Measurements from ENCODE around the gene HSD17B7. TPM values are rescaled to one million over a fixed set of nuclear protein-coding genes. Genes with fewer than 3 reads are reported as not detected.
"Not testable (repeated sequence)": the region's sequence is repeated elsewhere in the genome, so short reads cannot be mapped to it uniquely, and the experiment has no call there.

HSD17B7 gene
- total and polyA plus RNA-seq, 2 of the 8 experiments (the other 6 are each of a cell fraction or from before 2014, with no cell fraction given), result 31.0 to 37.8 TPM

DNA sequence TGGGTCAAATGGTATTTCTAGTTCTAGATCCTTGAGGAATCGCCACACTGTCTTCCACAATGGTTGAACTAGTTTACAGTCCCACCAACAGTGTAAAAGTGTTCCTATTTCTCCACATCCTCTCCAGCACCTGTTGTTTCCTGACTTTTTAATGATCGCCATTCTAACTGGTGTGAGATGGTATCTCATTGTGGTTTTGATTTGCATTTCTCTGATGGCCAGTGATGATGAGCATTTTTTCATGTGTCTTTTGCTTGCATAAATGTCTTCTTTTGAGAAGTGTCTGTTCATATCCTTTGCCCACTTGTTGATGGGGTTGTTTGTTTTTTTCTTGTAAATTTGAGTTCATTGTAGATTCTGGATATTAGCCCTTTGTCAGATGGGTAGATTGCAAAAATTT, 17.0 kb downstream of the HSD17B7 start:
- H3K27me3 ChIP-seq (replicated peaks in 1 of 4; ENCODE audit: control insufficient read depth in 3 of 4, extremely low read depth in 1 of 4, insufficient read depth in 3 of 4, low read length in 3 of 4); H3K14ac ChIP-seq (ENCODE audit: insufficient read length); H3K18ac ChIP-seq (ENCODE audit: extremely low read depth, low read length); H3K4me1 ChIP-seq (replicated peaks in 1 of 4; ENCODE audit: control insufficient read depth in 3 of 4, insufficient read depth in 4 of 4, low read length in 3 of 4); H4K5ac ChIP-seq (ENCODE audit: insufficient read length, low read depth, low read length); H3K4ac ChIP-seq (replicated peaks; ENCODE audit: insufficient read length, low read depth, low read length); H2BK5ac ChIP-seq (ENCODE audit: low read depth, low read length); H4K8ac ChIP-seq (ENCODE audit: extremely low read depth, insufficient read depth, low read length); H2BK12ac ChIP-seq (ENCODE audit: low read depth, low read length); DNase-seq (ENCODE audit: low read depth in 1 of 2, low spot score in 2 of 2); H3K9me3 ChIP-seq (ENCODE audit: insufficient read depth in 2 of 2, low read depth in 1 of 2, low read length in 1 of 2); H3K79me1 ChIP-seq (ENCODE audit: low read depth, low read length); H3K4me2 ChIP-seq (ENCODE audit: insufficient read depth in 1 of 2, low read depth in 2 of 2, low read length in 2 of 2); H3K4me3 ChIP-seq (ENCODE audit: extremely low read depth in 1 of 4, insufficient read depth in 2 of 4, low read depth in 3 of 4, low read length in 4 of 4); FAIRE-seq; H3K9ac ChIP-seq (replicated peaks in 1 of 4; ENCODE audit: extremely low read depth in 1 of 4, low read depth in 3 of 4, low read length in 3 of 4); H2BK15ac ChIP-seq (ENCODE audit: low read length); H3K79me2 ChIP-seq (ENCODE audit: control insufficient read depth in 1 of 2, insufficient read depth in 2 of 2, low read length in 2 of 2); H4K91ac ChIP-seq (replicated peaks; ENCODE audit: insufficient read length, low read length); H2AK5ac ChIP-seq (ENCODE audit: low read depth, low read length); H2BK120ac ChIP-seq (replicated peaks; ENCODE audit: low read depth, low read length); H3K27ac ChIP-seq (ENCODE audit: low read depth, low read length); H2BK20ac ChIP-seq (ENCODE audit: low read length); H4K20me1 ChIP-seq (replicated peaks in 1 of 2; ENCODE audit: control insufficient read depth in 1 of 2, insufficient read depth in 2 of 2, low read length in 2 of 2); H3K23me2 ChIP-seq (ENCODE audit: low read depth, low read length); CTCF ChIA-PET (ENCODE audit: partially characterized antibody); POLR2A ChIA-PET (ENCODE audit: partially characterized antibody); H2AFZ ChIP-seq (ENCODE audit: low read length); H3K23ac ChIP-seq (ENCODE audit: insufficient read length); H3K56ac ChIP-seq (replicated peaks; ENCODE audit: insufficient read length, low read depth, low read length): not testable (repeated sequence)
- WGBS, 2 experiments (ENCODE audit: extremely low coverage in 1 of 2, insufficient coverage in 1 of 2, insufficient read length in 1 of 2, insufficient replicate concordance in 2 of 2, low coverage in 1 of 2, low lambda C conversion rate in 2 of 2, missing lambda C conversion rate in 1 of 2), result no CpG with 5 or more reads among the region's 2 CpGs
- H3K36me3 ChIP-seq (ENCODE audit: control insufficient read depth in 2 of 4, insufficient read depth in 4 of 4, low read length in 3 of 4), result peaks cover 0 to 27% (median 14%) of the 10 kb centered on the region in 4 experiments; a peak in 5 of 8 replicates

- H3K4me2 ChIP-seq (ENCODE audit: insufficient read depth in 1 of 2, low read depth in 2 of 2, low read length in 2 of 2); H3K27me3 ChIP-seq (replicated peaks in 1 of 4; ENCODE audit: control insufficient read depth in 3 of 4, extremely low read depth in 1 of 4, insufficient read depth in 3 of 4, low read length in 3 of 4); H3K23me2 ChIP-seq (ENCODE audit: low read depth, low read length); H2BK12ac ChIP-seq (ENCODE audit: low read depth, low read length); H4K8ac ChIP-seq (ENCODE audit: extremely low read depth, insufficient read depth, low read length); H4K91ac ChIP-seq (replicated peaks; ENCODE audit: insufficient read length, low read length); DNase-seq (ENCODE audit: low read depth in 1 of 2, low spot score in 2 of 2); H3K4me3 ChIP-seq (ENCODE audit: extremely low read depth in 1 of 4, insufficient read depth in 2 of 4, low read depth in 3 of 4, low read length in 4 of 4); H2BK5ac ChIP-seq (ENCODE audit: low read depth, low read length); H4K20me1 ChIP-seq (replicated peaks in 1 of 2; ENCODE audit: control insufficient read depth in 1 of 2, insufficient read depth in 2 of 2, low read length in 2 of 2); FAIRE-seq; H3K79me2 ChIP-seq (ENCODE audit: control insufficient read depth in 1 of 2, insufficient read depth in 2 of 2, low read length in 2 of 2); H3K4me1 ChIP-seq (replicated peaks in 1 of 4; ENCODE audit: control insufficient read depth in 3 of 4, insufficient read depth in 4 of 4, low read length in 3 of 4); H2AFZ ChIP-seq (ENCODE audit: low read length); H3K4ac ChIP-seq (replicated peaks; ENCODE audit: insufficient read length, low read depth, low read length); CTCF ChIA-PET (ENCODE audit: partially characterized antibody); H3K9me3 ChIP-seq (ENCODE audit: insufficient read depth in 2 of 2, low read depth in 1 of 2, low read length in 1 of 2); H3K23ac ChIP-seq (ENCODE audit: insufficient read length); H2BK15ac ChIP-seq (ENCODE audit: low read length); H3K18ac ChIP-seq (ENCODE audit: extremely low read depth, low read length); H3K14ac ChIP-seq (ENCODE audit: insufficient read length); POLR2A ChIA-PET (ENCODE audit: partially characterized antibody); H2BK120ac ChIP-seq (replicated peaks; ENCODE audit: low read depth, low read length); H3K79me1 ChIP-seq (ENCODE audit: low read depth, low read length); H3K9ac ChIP-seq (replicated peaks in 1 of 4; ENCODE audit: extremely low read depth in 1 of 4, low read depth in 3 of 4, low read length in 3 of 4); H3K36me3 ChIP-seq (ENCODE audit: control insufficient read depth in 2 of 4, insufficient read depth in 4 of 4, low read length in 3 of 4); H2BK20ac ChIP-seq (ENCODE audit: low read length); H2AK5ac ChIP-seq (ENCODE audit: low read depth, low read length); H3K56ac ChIP-seq (replicated peaks; ENCODE audit: insufficient read length, low read depth, low read length); H3K27ac ChIP-seq (ENCODE audit: low read depth, low read length); H4K5ac ChIP-seq (ENCODE audit: insufficient read length, low read depth, low read length): not testable (repeated sequence)
- WGBS, 2 experiments (ENCODE audit: extremely low coverage in 1 of 2, insufficient coverage in 1 of 2, insufficient read length in 1 of 2, insufficient replicate concordance in 2 of 2, low coverage in 1 of 2, low lambda C conversion rate in 2 of 2, missing lambda C conversion rate in 1 of 2), result 97% methylated on average over 2 of the region's 2 CpGs; no CpG with 5 or more reads in 1 of the 2 experiments
Measured at GRCh38 chr1:162812357-162812756, 21.9 kb downstream of the HSD17B7 start.
